Ureter (tissue), 1 donor: ENCODE data around the gene HSPA12B. TPM values are rescaled to one million over a fixed set of nuclear protein-coding genes. Genes with fewer than 3 reads are reported as not detected.

ENCODE experiments used
- total RNA-seq: library from RNA; stranded (reverse); gene quantifications from one replicate; pipeline ENCODE4 v1.2.4, GENCODE V29; 2023
- donor health status: DM: yes; HTN: yes; CAD: no.

The HSPA12B gene
- total RNA-seq, 1 donor from 2014 or later = 9.7 TPM

Other genes starting within 250 kb of the HSPA12B start
- gene GFRA4, start 69.3 kb upstream of the HSPA12B start, total RNA-seq = not detected
- gene ADAM33, start 50.7 kb upstream of the HSPA12B start, total RNA-seq = 56.9 TPM
- gene SIGLEC1, start 20.1 kb upstream of the HSPA12B start, total RNA-seq = 9.5 TPM
- gene ADISSP, start 35.1 kb downstream of the HSPA12B start, total RNA-seq = 36.6 TPM
- 0.29 TPM for gene SPEF1, start 48.8 kb downstream of the HSPA12B start, total RNA-seq
- 84.1 TPM for gene CENPB, start 54.1 kb downstream of the HSPA12B start, total RNA-seq
- 16.6 TPM for gene CDC25B, start 63.6 kb downstream of the HSPA12B start, total RNA-seq
- gene AP5S1, start 87.9 kb downstream of the HSPA12B start, total RNA-seq = 13.6 TPM
- 49.2 TPM for gene MAVS, start 114.1 kb downstream of the HSPA12B start, total RNA-seq
- gene PANK2, start 156.7 kb downstream of the HSPA12B start, total RNA-seq = 40.1 TPM